IPS-NIHi11 (cell line): ENCODE data around the gene RLN3.
"Not testable (repeated sequence)": the region's sequence is repeated elsewhere in the genome, so short reads cannot be mapped to it uniquely, and the experiment has no call there.

Source experiments
- DNase-seq: peaks from one replicate; pipeline ENCODE4 v3.0.0; 2012; ENCODE audit warnings: mixed read lengths, low spot score

RLN3 gene

DNA sequence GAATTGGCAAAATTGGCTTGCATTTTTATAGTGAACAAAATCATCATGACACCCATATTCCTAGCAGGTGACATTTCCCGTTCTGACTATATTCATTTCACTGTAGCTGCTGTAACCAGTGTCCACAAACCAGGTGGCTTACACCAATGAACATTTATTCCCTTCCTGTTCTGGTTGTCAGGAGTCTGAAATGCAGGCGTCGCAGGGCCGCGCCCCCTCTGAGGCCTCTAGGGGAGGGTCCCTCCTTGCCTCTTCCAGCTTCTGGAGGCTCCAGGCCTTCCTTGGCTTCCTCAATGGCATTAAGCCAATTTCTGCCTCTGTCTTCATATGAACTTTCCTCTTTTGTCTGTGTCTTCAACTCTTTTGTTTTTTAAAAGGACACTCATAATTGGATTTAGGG lies 6.5 kb upstream of the RLN3 start:
- no peak for DNase-seq

DNA sequence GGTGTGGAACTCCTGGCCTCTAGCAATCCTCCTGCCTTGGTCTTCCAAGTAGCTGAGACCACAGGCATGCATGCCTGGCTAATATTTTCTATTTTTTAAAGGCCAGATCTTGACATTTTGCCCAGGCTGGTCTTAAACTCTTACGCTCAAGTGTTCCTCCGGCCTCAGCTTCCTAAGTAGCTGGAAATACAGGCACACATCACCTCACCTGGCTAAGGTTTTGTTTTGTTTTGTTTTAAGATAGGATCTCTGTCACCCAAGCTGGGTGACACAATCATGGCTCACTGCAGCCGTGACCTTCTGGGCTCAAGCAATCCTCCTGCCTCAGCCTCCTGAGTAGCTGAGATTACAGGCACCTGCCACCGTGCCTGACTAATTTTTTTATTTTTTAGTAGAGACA lies 5.5 kb upstream of the RLN3 start:
- no peak for DNase-seq

DNA sequence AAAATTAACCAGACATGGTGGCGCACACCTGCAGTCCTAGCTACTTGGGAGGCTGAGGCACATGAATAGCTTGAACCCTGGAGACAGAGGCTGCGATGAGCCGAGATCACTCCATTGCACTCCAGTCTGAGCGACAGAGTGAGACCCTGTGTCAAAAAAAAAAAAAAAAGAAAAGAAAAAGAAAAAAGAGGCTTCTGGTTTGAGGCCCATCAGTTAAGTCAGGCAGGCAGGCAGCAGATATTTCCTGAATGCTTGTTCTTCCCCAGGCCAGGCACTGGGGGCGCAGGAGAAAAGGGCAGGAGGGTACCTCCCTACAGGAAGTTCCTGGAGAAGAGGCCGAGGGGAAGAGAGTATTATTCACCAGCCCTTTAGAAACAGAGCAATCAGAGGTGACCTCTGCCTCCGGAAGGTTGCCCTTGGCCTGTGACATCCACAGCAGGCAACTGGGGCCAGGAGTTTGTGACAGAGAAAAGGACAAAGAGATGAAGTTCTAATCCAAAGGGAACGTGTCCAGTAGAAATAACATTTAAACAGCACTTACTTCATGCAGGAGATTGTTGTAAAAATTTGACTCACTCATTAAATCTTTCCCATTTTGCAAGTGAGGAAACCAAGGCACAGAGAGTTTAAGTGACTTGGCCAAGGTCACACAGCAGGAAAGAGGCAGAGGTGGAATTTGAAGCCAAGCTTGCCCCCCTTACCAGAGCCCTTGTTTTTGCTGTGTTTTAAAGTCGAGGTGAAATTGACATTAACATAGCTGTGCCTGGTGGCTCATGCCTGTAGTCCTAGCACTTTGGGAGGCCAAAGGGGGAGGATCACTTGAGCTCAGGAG lies 4.3 kb upstream of the RLN3 start:
- DNase-seq: peak; percentile 77

DNA sequence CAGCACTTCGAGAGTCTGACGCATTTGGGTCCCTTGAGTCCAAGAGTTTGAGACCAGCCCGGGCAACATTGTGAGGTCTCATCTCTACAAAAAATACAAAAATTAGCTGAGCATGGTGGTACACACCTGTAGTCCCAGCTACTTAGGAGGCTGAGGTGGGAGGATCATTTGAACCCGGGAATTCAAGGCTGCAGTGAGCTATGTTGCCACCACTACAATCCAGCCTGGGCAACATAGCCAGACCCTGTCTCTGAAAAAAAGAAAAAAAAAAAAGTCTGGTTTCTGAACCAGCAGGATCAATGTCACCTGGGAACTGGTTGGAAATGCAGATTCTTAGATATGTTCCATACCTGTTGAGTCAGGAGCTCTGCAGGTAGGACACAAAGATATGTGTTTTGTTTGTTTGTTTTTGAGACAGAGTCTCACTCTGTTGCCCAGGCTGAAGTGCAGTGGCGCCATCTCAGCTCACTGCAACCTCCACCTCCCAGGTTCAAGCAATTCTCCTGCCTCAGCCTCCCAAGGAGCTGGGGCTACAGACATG lies 1.2 kb upstream of the RLN3 start:
- not testable (repeated sequence) for DNase-seq

DNA sequence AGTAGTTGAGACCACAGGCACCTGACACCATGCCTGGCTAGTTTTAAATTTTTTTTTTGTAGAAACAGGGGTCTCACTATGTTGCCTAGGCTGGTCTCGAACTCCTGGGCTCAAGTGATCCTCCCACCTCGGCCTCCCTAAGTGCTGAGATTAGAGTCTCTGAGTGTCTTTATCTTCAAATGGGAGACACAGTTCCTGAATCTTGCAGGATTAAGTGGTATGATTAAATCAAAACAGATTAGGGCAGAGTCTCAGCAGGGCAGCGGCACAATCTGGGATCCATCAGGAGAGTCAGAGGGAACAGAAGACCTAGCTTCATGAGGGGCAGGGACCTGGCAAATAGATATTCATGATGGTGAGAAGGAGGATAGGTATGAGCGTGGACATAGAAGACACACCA lies 953 bp downstream of the RLN3 start:
- DNase-seq: no peak

DNA sequence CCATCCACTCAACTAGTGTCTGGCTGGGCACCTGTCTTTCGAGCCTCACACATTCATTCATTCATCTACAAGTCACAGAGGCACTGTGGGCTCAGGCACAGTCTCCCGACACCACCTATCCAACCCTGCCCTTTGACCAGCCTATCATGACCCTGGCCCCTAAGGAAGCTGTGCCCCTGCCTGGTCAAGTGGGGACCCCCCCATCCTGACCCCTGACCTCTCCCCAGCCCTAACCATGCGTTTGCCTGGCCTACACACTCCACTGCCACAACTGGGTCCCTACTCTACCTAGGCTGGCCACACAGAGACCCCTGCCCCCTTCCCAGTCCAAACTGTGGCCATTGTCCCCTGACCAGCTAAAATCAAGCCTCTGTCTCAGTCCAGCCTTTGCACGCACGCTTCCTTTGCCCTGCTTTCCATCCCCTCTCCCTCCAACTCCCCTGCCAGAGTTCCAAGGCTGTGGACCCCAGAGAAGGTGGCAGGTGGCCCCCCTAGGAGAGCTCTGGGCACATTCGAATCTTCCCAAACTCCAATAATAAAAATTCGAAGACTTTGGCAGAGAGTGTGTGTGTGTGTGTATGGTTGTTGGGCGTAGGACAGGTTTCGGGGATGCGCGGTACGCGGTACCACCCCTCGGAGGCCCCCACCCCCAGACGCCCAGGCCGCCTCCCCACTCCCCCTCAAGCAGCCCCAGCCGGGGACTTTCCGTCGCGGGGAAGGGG lies 3.2 kb downstream of the RLN3 start:
- DNase-seq: no peak

DNA sequence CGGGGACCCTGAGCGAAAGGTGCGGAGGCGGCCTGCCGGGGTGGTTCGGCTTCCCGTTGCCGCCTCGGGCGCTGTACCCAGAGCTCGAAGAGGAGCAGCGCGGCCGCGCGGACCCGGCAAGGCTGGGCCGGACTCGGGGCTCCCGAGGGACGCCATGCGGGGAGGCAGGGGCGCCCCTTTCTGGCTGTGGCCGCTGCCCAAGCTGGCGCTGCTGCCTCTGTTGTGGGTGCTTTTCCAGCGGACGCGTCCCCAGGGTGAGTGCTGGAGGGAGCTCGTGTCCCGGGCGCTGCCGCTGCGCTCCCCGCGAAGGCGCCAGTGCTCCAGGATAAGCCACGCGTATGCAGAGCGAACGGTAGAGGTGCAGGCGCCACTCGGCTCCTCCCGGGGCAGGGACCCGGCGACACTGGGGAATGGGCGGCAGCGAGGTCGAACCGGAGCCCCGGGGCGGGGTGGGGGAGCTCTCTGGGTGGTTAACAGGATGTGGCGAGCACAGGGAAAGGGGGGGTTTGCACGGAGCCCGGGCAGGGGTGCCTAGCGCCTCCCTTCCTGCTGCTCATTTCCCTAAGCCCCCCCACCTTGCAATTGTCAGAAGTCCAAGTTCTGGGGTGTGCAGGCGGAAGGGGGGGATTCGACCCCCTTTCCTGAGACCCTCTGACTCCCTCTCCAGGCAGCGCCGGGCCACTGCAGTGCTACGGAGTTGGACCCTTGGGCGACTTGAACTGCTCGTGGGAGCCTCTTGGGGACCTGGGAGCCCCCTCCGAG lies 4.0 kb downstream of the RLN3 start, which contains the start of gene IL27RA:
IL27RA (plus strand) TSS at position 44 of the 762 bp plus-strand sequence; CDS start at position 155, 111 bp downstream.
- DNase-seq: peak; percentile 83

DNA sequence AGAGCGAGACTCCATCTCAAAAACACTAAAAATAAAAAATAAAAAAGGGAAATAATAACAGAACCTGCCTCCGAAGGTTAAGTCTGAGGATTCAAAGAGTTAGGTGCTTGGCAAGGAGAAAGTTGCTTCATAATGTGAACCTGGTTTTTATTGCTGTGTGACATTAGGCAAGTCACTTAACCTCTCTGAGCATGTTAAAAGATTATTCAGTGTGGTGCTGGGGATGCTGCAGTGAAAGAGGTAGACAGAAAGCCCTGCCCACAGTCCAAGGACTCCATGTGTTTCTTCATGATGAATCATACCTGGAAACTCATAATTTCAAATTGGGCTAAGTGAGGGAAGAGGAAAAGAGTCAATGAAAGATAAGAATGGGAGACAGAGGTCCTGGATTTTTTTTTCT lies 6.0 kb downstream of the RLN3 start:
- DNase-seq: no peak

DNA sequence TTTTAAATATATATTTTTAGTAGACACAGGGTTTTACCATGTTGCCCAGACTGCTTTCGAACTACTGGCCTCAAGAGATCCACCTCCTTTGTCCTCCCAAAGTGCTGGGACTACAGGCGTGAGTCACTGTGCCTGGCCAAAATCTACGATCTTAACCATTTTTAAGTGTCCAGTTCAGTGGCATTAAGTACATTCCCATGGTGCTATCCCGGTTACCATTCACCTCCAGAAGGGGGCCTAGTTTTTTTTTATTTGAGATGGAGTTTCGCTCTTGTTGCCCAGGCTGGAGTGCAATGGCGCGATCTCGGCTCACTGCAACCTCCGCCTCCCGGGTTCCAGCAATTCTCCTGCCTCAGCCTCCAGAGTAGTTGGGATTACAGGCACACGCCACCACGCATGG lies 7.2 kb downstream of the RLN3 start:
- DNase-seq: not testable (repeated sequence)

DNA sequence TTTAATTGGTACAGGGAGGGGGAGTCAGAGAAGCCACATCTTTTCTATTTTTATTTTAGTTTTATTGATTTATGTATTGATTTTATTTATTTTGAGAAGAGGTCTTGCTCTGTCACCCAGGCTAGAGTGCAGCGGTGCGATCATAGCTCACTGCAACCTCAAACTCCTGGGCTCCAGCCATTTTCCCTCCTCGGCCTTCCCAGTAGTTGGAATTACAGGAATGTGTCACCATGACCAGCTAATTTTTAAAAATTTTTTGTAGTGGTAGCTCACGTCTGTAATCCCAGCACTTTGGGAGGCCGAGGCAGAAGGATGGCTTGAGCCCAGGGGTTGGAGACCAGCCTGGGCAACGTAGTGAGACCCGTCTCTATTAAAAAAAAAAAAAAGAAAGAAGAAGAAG lies 7.8 kb downstream of the RLN3 start:
- DNase-seq: no peak

DNA sequence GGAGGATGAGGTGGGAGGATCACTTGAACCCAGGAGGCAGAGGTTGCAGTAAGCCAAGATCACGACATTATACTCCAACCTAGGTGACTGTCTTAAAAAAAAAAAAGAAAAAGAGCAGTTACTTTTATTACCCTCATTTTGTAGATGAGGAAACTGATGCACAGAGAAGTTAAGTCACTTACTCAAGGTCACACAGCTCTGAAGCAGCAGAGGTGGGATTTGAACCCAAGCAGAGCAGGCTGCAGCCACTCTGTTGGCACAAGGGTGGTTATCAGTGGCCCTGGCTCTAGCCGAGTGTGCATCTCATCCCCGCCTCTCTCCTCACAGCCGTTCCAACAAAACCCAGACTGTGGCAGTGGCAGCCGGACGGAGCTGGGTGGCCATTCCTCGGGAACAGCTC lies 11.2 kb downstream of the RLN3 start:
- no peak for DNase-seq

DNA sequence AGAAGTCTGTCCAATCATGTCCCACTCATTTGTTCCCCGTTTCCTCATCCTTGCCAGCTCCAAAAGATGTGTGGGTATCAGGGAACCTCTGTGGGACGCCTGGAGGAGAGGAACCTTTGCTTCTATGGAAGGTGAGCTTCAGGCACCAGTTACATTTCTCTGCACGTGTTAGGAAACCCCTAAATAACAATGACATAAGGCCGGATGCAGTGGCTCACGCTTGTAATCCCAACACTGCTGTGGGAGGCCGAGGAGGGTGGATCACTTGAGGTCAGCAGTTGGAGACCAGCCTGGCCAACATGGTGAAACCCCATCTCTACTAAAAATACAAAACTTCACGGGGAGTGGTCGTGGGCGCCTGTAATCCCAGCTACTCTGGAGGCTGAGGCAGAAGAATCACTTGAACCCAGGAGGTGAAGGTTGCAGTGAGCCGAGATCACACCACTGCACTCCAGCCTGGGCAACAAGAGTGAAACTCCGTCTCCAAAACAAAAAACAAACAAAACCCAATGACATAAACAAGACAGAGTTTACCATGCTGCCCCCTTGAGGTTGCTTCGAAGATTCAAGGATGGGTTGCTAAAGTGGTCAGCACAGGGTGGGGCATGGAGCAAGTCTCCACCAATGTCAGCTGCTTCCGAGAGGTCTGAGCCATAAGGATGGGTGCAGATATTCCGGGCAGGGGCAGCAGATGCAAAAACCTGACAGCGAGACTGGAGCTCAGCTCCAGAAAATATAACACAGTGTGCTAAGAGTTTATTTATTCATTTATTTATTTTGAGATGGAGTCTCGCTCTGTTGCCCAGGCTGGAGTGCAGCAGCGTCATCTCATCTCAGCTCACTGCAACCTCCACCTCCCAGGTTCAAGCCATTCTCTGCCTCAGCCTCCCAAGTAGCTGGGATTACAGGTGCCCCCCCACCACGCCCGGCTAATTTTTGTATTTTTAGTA lies 15.0 kb downstream of the RLN3 start:
- DNase-seq: peak; percentile 78

DNA sequence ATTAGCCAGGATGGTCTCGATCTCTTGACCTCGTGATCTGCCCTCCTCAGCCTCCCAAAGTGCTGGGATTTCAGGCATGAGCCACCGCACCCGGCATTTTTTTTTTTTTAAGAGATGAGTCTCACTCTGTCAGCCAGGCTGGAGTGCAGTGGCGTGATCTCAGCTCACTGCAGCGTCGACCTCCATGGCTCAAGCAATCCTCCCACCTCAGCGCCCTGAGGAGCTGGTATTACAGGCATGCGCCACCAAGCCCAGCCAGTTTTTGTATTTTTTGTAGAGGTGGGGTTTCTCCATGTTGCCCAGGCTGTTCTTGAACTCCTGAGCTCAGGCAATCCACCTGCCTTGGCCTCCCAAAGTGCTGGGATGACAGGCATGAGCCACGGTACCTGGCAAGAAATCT lies 19.9 kb downstream of the RLN3 start:
- not testable (repeated sequence) for DNase-seq

DNA sequence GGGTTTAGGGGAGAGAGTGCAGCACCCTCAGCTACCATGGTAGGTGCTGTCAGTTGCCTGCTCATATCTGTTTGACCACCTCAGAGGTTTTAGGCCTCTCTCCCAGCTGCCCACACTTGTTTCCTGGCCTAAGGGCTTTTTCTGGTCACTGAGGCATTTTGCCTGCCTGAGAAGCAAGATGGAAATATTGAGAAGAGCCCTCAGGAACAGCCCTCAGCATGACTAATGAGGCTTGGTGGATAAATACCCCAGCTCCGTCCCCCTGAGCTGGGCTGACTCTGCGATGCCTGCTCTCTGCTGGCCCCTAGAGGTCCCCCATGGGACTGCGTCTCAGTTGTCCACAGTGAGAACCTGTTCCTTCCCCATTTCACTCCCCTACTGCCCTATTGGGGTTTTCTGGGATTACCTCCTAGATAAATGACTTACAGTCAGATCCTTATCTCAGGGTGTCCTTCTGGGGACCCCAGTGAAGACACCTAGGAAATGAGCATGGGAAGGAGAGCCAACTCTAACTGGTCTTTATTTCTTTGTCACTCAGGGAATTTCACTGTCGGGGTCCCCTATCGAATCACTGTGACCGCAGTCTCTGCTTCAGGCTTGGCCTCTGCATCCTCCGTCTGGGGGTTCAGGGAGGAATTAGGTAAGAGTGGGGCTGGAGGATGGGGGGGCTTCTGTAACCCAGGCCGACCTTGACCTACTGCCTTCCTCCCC lies 20.6 kb downstream of the RLN3 start:
- peak; percentile 88 for DNase-seq

DNA sequence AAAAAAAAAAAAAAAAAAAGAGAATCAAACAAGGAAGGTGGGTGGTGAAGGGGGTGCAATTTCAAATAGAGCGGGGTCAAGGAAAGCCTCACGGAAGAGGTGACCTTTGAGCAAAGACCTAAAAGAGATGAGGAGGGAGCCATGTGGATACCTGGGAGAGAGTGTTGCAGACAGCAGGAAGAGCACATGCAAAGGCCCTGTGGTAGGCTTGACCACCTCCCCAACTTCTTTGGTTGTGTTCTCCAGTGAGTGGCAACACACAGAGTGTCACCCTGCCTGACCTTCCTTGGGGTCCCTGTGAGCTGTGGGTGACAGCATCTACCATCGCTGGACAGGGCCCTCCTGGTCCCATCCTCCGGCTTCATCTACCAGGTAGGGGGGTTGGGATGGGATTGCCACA lies 22.6 kb downstream of the RLN3 start:
- DNase-seq: no peak

DNA sequence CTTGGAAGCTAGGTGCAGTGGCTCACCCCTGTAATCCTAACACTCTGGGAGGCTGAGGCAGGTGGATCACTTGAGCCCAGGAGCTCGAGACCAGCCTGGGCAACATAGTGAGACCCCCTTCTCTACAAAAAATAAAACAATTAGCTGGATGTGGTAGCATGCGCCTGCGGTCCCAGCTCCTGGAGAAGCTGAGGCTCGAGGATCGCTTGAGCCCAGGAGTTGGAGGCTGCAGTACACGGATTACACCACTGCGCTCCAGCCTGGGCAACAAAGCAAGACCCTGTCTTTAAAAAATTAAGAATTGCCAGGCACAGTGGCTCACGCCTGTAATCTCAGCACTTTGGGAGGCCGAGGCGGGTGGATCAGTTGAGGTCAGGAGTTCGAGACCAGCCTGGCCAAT lies 23.0 kb downstream of the RLN3 start:
- not testable (repeated sequence) for DNase-seq

DNA sequence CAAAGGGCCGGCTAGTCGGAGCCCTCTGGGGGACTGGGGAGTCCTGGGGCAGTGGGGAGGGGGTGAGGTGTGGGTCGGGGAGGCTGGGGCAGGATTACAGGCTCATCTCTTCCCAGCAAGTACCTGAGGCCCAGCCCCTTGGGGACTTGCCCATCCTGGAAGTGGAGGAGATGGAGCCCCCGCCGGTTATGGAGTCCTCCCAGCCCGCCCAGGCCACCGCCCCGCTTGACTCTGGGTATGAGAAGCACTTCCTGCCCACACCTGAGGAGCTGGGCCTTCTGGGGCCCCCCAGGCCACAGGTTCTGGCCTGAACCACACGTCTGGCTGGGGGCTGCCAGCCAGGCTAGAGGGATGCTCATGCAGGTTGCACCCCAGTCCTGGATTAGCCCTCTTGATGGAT lies 24.0 kb downstream of the RLN3 start:
- no peak for DNase-seq

DNA sequence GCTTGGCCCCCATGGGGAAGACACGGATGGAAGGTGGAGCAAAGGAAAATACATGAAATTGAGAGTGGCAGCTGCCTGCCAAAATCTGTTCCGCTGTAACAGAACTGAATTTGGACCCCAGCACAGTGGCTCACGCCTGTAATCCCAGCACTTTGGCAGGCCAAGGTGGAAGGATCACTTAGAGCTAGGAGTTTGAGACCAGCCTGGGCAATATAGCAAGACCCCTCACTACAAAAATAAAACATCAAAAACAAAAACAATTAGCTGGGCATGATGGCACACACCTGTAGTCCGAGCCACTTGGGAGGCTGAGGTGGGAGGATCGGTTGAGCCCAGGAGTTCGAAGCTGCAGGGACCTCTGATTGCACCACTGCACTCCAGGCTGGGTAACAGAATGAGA lies 24.5 kb downstream of the RLN3 start:
- DNase-seq: no peak

DNA sequence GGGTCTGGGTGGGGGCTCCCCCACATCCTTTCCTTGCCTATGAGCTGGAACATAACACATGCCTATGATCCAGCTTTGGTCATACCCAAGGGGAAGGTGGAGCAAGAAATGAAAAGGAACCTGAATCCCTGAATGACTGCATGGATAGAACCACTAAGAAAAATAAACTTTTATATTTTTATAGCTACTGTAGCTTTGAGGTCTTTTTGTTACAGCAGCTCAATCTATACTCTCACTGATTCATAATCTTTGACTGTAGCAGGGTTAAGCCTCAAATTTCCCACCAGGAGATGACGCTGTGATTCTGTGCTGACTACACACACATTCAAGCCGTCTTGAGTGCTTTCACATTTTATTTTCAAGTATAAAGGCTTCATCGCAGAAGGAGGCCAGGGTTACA lies 25.1 kb downstream of the RLN3 start:
- no peak for DNase-seq

DNA sequence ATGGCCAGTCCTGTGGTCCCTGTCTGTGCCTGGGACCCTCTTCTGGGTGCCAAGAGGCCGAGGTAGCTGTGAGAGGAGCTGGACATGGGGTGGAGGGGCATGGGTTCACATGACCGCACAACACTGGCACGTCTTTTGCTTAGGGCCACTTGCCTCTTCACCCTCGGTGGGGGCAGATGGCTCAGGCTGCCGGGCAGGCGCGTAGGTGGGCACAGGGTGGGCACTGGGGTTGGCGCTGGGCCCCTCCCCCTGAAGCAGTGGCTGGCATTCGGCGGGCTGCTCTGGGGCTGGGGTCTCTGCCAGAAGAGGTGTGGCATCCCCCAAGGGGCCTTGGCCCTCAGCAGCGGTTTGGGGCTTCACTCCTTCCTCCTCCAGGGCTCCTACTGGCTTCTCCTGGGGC lies 25.6 kb downstream of the RLN3 start:
- no peak for DNase-seq

DNA sequence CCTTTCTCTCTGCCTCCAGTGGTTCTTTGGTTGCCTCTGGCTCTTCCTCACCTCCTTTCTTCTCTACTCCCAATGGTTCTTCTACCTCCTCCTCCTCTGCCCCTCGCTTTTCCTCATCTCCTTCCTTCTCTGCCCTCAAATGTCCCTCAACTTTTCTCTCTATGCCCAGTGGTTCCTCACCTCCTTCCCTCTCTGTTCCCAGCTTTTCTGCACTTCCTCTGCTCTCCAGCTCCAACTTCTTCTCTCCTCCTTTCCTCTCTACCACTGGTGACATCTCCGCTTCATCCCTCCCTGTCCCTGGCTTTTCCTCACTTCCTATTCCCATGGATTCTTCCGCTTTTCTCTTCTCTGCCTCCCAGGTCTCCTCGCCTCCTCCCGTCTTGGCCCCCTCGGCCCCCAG lies 26.2 kb downstream of the RLN3 start:
- DNase-seq: no peak
